ENCODE data around the gene FRMD4A. TPM values are rescaled to one million over a fixed set of nuclear protein-coding genes. Genes with fewer than 3 reads are reported as not detected.

Gene FRMD4A
- total RNA-seq, 1 donor from 2014 or later: 28.2 TPM

DNA sequence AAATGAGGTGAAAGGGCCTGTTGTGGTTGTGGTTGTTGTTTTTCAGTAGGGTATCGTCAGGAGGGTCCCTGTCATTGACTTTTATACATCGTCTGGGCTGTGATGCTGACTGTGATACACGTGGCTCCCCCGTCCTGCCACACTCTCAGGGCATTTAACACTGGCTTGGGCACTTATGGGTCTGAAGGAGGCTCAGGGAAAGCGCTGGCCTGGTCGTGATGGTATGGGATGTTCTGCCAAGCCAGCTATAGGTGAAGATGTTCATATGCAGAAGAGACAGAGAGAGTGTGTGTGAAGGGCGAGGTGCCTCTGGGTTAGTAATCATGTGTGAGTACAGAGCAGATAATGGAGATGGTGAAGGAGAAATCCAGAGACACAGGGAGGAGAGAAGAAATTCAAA is 585.5 kb downstream of the FRMD4A start:
- H3K4me3 ChIP-seq (ENCODE audit: low read depth, low read length): no peak overlapping the region
- TF ChIP-seq, protein P1, sequence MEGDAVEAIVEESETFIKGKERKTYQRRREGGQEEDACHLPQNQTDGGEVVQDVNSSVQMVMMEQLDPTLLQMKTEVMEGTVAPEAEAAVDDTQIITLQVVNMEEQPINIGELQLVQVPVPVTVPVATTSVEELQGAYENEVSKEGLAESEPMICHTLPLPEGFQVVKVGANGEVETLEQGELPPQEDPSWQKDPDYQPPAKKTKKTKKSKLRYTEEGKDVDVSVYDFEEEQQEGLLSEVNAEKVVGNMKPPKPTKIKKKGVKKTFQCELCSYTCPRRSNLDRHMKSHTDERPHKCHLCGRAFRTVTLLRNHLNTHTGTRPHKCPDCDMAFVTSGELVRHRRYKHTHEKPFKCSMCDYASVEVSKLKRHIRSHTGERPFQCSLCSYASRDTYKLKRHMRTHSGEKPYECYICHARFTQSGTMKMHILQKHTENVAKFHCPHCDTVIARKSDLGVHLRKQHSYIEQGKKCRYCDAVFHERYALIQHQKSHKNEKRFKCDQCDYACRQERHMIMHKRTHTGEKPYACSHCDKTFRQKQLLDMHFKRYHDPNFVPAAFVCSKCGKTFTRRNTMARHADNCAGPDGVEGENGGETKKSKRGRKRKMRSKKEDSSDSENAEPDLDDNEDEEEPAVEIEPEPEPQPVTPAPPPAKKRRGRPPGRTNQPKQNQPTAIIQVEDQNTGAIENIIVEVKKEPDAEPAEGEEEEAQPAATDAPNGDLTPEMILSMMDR (IDR thresholded peaks at IDR 0.05; ENCODE audit: insufficient read depth, low read length, poor library complexity, severe bottlenecking): no peak
- H3K36me3 ChIP-seq (ENCODE audit: control insufficient read depth, insufficient read depth, low read length): no peaks in the 10 kb centered on the region
- no peak for DNase-seq (ENCODE audit: low read depth)
- H3K27me3 ChIP-seq (ENCODE audit: control insufficient read depth, insufficient read depth, low read length): no peaks in the 10 kb centered on the region

DNA sequence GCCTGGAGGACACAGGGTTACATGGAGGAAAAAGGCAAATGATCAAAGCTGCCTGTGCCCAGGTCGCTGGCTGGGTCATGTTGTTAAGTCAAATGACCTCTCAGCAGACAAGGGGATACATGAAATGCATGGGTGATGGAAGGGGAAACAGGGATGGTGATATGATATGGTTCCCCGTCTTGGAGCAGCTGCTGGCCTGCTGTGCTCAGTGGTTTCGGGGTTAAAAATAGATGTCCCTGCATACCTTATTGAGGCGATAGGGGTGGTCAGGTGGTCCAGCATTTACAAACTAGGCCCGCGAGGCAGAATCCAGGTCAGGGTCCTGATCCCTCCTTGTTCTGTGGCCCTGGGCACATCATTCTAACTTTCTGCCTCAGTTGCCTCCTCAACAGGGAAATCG is 586.8 kb downstream of the FRMD4A start:
- no peaks in the 10 kb centered on the region for H3K36me3 ChIP-seq (ENCODE audit: control insufficient read depth, insufficient read depth, low read length)
- H3K4me3 ChIP-seq (ENCODE audit: low read depth, low read length): no peak overlapping the region
- no peaks in the 10 kb centered on the region for H3K27me3 ChIP-seq (ENCODE audit: control insufficient read depth, insufficient read depth, low read length)
- TF ChIP-seq, protein P1 (IDR thresholded peaks at IDR 0.05; ENCODE audit: insufficient read depth, low read length, poor library complexity, severe bottlenecking): no peak
- no peak for DNase-seq (ENCODE audit: low read depth)

DNA sequence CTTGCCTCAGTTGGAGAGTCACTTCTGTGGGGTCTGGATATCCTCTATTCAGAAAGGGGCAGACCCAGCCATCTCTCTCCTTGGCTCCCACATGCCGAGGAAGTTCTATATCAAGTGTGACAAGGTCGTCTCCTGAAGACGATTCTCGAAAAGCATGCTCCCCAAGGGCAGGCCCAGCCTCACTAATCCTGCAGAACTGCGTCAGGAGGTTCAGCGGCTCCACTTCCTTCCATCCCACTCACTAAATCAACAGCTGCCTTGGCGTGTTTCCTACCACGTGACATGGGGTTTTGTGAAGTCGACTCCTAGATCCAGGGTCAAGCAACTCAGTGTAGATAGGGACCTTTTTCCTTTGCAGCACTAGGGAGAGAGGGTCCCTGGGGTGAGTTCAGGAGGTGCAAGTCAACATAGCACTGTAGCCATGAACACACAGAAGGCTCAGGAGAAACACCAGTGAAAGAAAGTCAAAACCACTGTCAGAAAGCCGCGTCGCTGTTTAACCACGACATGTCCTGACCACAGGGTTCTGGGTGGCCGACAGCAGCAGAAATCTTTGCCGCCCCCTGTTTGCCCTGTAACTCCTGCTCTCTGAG is 587.5 kb downstream of the FRMD4A start:
- no peak overlapping the region for H3K4me3 ChIP-seq (ENCODE audit: low read depth, low read length)
- H3K27me3 ChIP-seq (ENCODE audit: control insufficient read depth, insufficient read depth, low read length): no peaks in the 10 kb centered on the region
- TF ChIP-seq, protein P1 (IDR thresholded peaks at IDR 0.05; ENCODE audit: insufficient read depth, low read length, poor library complexity, severe bottlenecking): no peak
- DNase-seq (ENCODE audit: low read depth): no peak
- no peaks in the 10 kb centered on the region for H3K36me3 ChIP-seq (ENCODE audit: control insufficient read depth, insufficient read depth, low read length)

DNA sequence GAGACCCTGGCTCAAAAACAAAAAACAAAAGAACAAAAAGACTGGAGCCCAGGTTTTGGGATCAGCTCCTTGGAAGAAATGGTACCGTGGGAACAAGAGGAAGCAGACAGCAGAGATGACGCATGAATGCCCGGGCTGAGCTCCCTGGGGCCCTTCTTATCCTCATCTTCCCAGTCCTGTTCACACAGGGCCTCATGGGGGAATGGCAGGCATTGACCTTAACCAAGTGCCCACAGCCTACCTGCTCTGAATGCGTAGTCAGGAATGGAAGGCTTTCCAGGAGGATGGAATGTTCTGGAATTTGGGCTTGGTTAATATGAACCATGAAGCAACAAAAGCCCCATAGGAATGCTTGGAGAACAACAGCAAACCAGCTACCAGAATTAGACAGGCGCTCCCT is 589.3 kb downstream of the FRMD4A start:
- Histone ChIP-seq H3K4me3 (ENCODE audit: low read depth, low read length) (no peak overlapping the region), H3K36me3 (ENCODE audit: control insufficient read depth, insufficient read depth, low read length) (no peaks in the 10 kb centered on the region), H3K27me3 (ENCODE audit: control insufficient read depth, insufficient read depth, low read length) (no peaks in the 10 kb centered on the region)
- TF ChIP-seq, protein P1 (IDR thresholded peaks at IDR 0.05; ENCODE audit: insufficient read depth, low read length, poor library complexity, severe bottlenecking): no peak
- no peak for DNase-seq (ENCODE audit: low read depth)

DNA sequence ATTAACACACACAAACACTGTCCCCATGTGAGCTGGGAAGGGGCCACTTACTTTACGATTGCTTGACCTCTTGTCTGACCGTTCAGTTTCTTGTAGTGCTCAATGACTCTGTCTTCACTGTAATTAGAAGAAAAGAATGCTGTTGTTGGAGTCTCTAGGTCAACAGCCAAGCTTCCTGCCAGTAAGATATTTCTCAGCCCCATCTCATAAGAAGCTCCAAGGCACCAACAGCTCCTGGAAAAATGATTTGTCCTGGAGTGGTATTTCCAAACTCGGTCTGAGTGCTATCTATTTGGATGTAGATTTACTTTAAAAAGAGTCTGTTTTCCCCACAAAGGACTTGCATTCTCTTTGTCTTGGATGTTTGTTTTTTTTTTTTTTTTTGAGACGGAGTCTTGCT is 590.3 kb downstream of the FRMD4A start:
- TF ChIP-seq, protein P1 (IDR thresholded peaks at IDR 0.05; ENCODE audit: insufficient read depth, low read length, poor library complexity, severe bottlenecking): no peak
- no peak for DNase-seq (ENCODE audit: low read depth)

DNA sequence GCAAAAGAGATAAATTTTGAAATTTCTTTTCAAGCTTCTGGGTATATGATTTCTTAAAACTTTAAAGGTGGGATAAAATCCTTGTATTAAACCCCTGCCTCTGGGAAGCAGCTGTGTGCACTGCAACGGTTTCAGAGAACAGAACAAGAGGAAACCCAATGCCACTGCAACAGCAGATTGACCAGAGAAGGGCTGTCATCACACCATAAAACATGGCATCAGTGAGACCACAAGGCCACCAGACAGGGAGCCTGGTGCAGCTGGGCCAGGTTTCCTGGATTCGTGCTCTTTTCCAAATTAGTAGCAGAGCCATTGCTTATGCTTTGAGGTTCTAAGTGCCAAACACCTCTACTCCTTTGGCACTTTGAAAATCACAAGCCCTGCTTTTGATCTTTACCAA is 591.5 kb downstream of the FRMD4A start:
- no peak for DNase-seq (ENCODE audit: low read depth)
- no peaks in the 10 kb centered on the region for H3K36me3 ChIP-seq (ENCODE audit: control insufficient read depth, insufficient read depth, low read length)
- H3K27me3 ChIP-seq (ENCODE audit: control insufficient read depth, insufficient read depth, low read length): no peaks in the 10 kb centered on the region
- TF ChIP-seq, protein P1 (IDR thresholded peaks at IDR 0.05; ENCODE audit: insufficient read depth, low read length, poor library complexity, severe bottlenecking): no peak
- no peak overlapping the region for H3K4me3 ChIP-seq (ENCODE audit: low read depth, low read length)

More for the DNA sequence above, 590.3 kb downstream of the FRMD4A start:
- H3K27me3 ChIP-seq (ENCODE audit: control insufficient read depth, insufficient read depth, low read length): no peaks in the 10 kb centered on the region
- H3K4me3 ChIP-seq (ENCODE audit: low read depth, low read length): no peak overlapping the region
- H3K36me3 ChIP-seq (ENCODE audit: control insufficient read depth, insufficient read depth, low read length): no peaks in the 10 kb centered on the region
